Fibroblast of peridontal ligament (primary cell): ENCODE results near the gene SRSF6.
A peak's percentile ranks its signal among the peaks of the same experiment; 100 is the strongest.
"Not testable (repeated sequence)": the region's sequence is repeated elsewhere in the genome, so short reads cannot be mapped to it uniquely, and the experiment has no call there.

ENCODE experiments used
- DNase-seq: peaks from one replicate; pipeline ENCODE4 v3.0.0-alpha.2; 2010; ENCODE audit errors: extremely low read depth

SRSF6 gene

GRCh38 chr20:43457640-43458421 is at the start of gene SRSF6:
Gene SRSF6 (plus strand): TSS chr20:43457896. CDS start chr20:43458034, 138 bp downstream.
- DNase-seq: peak; percentile 88

- peak; percentile 68 for DNase-seq
Observed at GRCh38 chr20:43408848-43409576, 48.7 kb upstream of the SRSF6 start.

- DNase-seq: no peak
Observed at GRCh38 chr20:43409577-43409913, 48.2 kb upstream of the SRSF6 start.

GRCh38 chr20:43415661-43416430 is 41.9 kb upstream of the SRSF6 start:
- DNase-seq: no peak

GRCh38 chr20:43416591-43417228 is 41.0 kb upstream of the SRSF6 start:
- DNase-seq: no peak

- DNase-seq: no peak
Observed at GRCh38 chr20:43420192-43420591, 37.5 kb upstream of the SRSF6 start.

GRCh38 chr20:43420913-43421312 is 36.8 kb upstream of the SRSF6 start:
- DNase-seq: not testable (repeated sequence)

GRCh38 chr20:43426172-43426571 is 31.5 kb upstream of the SRSF6 start:
- DNase-seq: no peak

GRCh38 chr20:43430265-43431133 is 27.2 kb upstream of the SRSF6 start:
- DNase-seq: no peak

GRCh38 chr20:43431134-43431519 is 26.6 kb upstream of the SRSF6 start:
- DNase-seq: no peak

GRCh38 chr20:43432498-43432897 is 25.2 kb upstream of the SRSF6 start:
- no peak for DNase-seq

GRCh38 chr20:43433250-43433854 is 24.3 kb upstream of the SRSF6 start:
- DNase-seq: no peak

- no peak for DNase-seq
Observed at GRCh38 chr20:43434565-43434964, 23.1 kb upstream of the SRSF6 start.

GRCh38 chr20:43438578-43439316 is 18.9 kb upstream of the SRSF6 start:
- DNase-seq: no peak

GRCh38 chr20:43440531-43440930 is 17.2 kb upstream of the SRSF6 start:
- no peak for DNase-seq

- no peak for DNase-seq
Observed at GRCh38 chr20:43442282-43442880, 15.3 kb upstream of the SRSF6 start.

GRCh38 chr20:43444107-43444506 is 13.6 kb upstream of the SRSF6 start:
- DNase-seq: no peak

GRCh38 chr20:43446361-43446879 is 11.3 kb upstream of the SRSF6 start:
- no peak for DNase-seq

GRCh38 chr20:43448431-43448747 is 9.3 kb upstream of the SRSF6 start:
- not testable (repeated sequence) for DNase-seq
